Measurements from ENCODE around the gene KRT71. TPM values are rescaled to one million over a fixed set of nuclear protein-coding genes. Genes with fewer than 3 reads are reported as not detected.

The KRT71 gene
- polyA plus RNA-seq, 1 experiment = not detected

DNA sequence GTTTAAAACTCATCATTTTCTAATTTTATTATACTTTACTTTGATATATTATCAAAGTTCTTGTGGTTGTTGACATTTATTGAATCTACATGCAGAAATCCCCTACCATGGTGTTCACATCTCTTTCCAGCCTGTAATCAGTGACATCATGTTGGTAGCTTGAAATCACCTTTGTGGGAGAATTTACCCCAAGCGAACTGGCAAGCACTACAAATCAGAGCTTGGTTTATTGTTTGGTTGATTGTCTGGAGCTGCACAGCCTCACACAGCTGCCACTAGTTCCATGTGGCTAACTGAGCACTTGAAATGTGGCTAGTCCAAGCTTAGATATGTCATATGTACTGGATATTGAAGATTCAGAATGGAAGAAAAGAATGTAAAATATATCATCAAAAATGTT lies 17.4 kb downstream of the KRT71 start:
- no peaks in the 10 kb centered on the region for H3K36me3 ChIP-seq (ENCODE audit: control insufficient read depth, insufficient read depth, low read length)
- no peak for DNase-seq (ENCODE audit: low read depth)
- TF ChIP-seq, protein P1, sequence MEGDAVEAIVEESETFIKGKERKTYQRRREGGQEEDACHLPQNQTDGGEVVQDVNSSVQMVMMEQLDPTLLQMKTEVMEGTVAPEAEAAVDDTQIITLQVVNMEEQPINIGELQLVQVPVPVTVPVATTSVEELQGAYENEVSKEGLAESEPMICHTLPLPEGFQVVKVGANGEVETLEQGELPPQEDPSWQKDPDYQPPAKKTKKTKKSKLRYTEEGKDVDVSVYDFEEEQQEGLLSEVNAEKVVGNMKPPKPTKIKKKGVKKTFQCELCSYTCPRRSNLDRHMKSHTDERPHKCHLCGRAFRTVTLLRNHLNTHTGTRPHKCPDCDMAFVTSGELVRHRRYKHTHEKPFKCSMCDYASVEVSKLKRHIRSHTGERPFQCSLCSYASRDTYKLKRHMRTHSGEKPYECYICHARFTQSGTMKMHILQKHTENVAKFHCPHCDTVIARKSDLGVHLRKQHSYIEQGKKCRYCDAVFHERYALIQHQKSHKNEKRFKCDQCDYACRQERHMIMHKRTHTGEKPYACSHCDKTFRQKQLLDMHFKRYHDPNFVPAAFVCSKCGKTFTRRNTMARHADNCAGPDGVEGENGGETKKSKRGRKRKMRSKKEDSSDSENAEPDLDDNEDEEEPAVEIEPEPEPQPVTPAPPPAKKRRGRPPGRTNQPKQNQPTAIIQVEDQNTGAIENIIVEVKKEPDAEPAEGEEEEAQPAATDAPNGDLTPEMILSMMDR (IDR thresholded peaks at IDR 0.05; ENCODE audit: insufficient read depth, low read depth, low read length) = no peak
- peaks cover 1% of the 10 kb centered on the region for H3K27me3 ChIP-seq (ENCODE audit: control insufficient read depth, insufficient read depth, low read length)
- H3K4me3 ChIP-seq (ENCODE audit: low read depth, low read length) = no peak overlapping the region
- ChIA-PET POLR2A (no interaction called here), CTCF (interaction anchor here (1.3 to 1.4 kb wide), 2 partner anchors 19 to 163 kb away, joined by 5 read pairs; no protein-coding TSS in a partner anchor)

DNA sequence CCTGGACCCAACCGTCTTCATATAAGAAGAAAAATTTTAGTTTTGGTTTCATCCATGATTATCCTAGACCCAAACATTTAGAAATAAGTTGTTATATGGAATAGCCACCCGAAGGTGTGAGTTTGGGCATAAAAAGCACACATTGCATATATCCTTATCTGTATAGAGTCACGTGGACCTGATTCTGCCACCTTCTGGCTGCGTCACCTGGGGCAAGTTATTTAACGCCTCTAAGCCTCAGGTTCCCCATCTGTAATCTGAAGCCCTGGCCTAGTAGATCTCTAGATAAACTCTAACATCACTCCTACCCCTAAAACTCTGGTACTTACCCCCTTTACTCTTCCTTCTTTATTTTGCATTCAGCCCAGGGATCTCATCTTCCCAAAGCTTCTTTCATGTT lies 18.5 kb downstream of the KRT71 start:
- TF ChIP-seq, protein P1 (IDR thresholded peaks at IDR 0.05; ENCODE audit: insufficient read depth, low read depth, low read length) = 0 out of 2 replicates have a peak, but pooled peaks have one; percentile 9
- CTCF ChIA-PET = interaction anchor here (1.3 to 1.4 kb wide), 2 partner anchors 17 to 162 kb away, joined by 5 read pairs; no protein-coding TSS in a partner anchor

DNA sequence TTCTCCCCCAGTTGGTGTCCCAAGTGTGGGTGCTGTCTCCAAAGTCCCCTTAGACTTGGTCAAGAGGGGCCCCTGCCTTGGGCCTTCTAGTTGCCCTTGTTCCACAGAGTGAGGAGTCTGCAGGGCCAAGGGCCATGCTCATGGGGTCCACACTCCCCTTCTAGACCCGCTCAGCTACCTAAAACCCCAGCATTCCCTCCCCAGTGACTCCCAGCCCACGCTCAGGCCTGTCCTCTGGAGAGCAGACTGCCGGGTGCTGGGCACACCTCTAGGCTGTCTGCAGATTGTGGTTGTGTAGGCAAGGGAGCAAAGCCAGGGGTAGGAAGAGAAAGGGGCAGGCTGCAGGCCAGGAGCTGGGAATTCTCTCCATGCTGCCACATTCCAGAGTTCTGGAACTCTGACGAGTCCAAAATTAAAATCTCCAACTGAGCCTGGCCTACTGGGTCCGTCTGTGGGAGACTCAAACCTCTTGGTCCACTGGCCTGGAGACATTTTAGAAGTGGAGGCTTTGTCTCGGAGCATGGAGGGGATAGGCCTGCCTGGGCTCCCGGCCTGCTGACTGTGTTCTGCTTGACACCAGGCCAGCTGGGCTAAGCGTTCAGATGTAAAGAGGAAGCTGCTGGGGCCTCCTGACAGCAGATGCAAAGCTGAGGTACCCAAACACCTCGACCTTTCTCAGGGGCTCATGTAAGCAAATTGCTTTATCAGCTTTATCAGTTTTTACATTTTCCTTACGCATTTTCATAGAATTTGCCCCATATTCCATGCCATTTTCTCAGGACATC lies 19.1 kb downstream of the KRT71 start:
- no peaks in the 10 kb centered on the region for H3K36me3 ChIP-seq (ENCODE audit: control insufficient read depth, insufficient read depth, low read length)
- peaks cover 7% of the 10 kb centered on the region for H3K27me3 ChIP-seq (ENCODE audit: control insufficient read depth, insufficient read depth, low read length)
- ChIA-PET CTCF (interaction anchor here (1.3 kb wide), 1 partner anchor 161 kb away, joined by 5 read pairs; no protein-coding TSS in a partner anchor), POLR2A (no interaction called here)
- DNase-seq (ENCODE audit: low read depth) = no peak
- H3K4me3 ChIP-seq (ENCODE audit: low read depth, low read length) = no peak overlapping the region
- TF ChIP-seq, protein P1 (IDR thresholded peaks at IDR 0.05; ENCODE audit: insufficient read depth, low read depth, low read length) = no peak

More for the DNA sequence above, 18.5 kb downstream of the KRT71 start:
- Histone ChIP-seq H3K27me3 (ENCODE audit: control insufficient read depth, insufficient read depth, low read length) (peaks cover 6% of the 10 kb centered on the region), H3K36me3 (ENCODE audit: control insufficient read depth, insufficient read depth, low read length) (no peaks in the 10 kb centered on the region), H3K4me3 (ENCODE audit: low read depth, low read length) (no peak overlapping the region)
- DNase-seq (ENCODE audit: low read depth) = no peak
- POLR2A ChIA-PET = no interaction called here

DNA sequence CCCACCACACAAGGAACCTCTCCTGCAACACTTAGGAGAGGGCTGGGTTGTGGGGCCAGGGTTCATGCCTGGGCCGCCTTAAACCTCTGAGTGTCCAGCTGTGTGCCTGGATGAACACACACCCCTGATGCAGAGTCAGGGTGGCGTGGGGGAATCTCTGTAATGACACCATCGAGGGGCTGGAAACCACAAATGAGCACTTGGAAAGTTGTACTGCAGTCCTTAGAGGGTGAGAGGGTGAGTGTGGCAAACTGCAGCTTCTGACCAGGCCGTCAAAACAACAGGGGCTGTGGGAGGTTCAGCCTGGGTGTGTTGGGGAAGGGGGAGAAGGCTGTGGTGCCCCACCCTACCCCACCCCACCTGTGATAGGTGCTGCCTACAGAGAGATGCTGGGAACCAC lies 20.3 kb downstream of the KRT71 start:
- H3K27me3 ChIP-seq (ENCODE audit: control insufficient read depth, insufficient read depth, low read length) = peaks cover 7% of the 10 kb centered on the region
- POLR2A ChIA-PET = no interaction called here
- CTCF ChIA-PET = interaction anchor here (0.7 to 1.3 kb wide), 3 partner anchors 12 to 27 kb away, joined by 3 to 4 read pairs (median 3); no protein-coding TSS in a partner anchor
- no peak overlapping the region for H3K4me3 ChIP-seq (ENCODE audit: low read depth, low read length)
- TF ChIP-seq, protein P1 (IDR thresholded peaks at IDR 0.05; ENCODE audit: insufficient read depth, low read depth, low read length) = no peak
- no peak for DNase-seq (ENCODE audit: low read depth)
- H3K36me3 ChIP-seq (ENCODE audit: control insufficient read depth, insufficient read depth, low read length) = no peaks in the 10 kb centered on the region

DNA sequence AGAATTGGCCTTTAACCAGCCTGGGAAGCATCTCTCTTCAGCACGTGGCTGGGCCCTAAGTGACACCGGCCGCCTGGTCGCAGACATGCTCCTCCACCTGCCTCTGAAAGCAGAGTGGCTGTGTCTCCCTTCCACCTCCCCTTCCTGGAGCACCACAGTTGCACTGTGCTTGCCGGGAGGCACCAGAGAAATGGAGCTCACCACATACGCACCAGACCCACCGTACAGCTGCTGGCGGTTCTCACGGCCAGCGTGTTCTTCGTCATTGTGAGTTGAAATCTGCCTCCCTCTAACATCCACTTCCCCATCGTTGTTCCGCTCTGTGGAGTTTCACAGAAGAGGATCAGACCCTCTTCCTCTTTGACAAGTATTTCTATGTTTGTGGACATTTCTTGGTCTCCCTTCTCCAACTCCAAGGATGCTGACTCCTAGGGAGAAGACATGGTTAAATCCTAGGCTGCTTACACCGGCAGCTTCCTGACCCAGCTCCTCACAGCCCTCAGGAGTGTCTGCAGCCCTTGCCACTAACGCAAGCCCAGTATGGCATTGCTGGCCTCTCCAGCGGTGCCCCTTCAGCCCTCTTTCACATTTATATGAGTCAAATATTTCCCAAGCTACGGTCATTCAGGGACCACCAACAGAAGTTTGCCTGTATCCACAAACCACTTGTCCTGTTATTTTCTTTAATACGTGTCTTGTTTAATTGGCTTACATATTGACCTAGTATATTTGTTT lies 21.2 kb downstream of the KRT71 start:
- TF ChIP-seq, protein P1 (IDR thresholded peaks at IDR 0.05; ENCODE audit: insufficient read depth, low read depth, low read length) = no peak

More for the DNA sequence above, 21.2 kb downstream of the KRT71 start:
- POLR2A ChIA-PET = interaction anchor here (0.5 kb wide), 1 partner anchor 46 kb away, joined by 3 read pairs; no protein-coding TSS in a partner anchor
- no peaks in the 10 kb centered on the region for H3K36me3 ChIP-seq (ENCODE audit: control insufficient read depth, insufficient read depth, low read length)
- DNase-seq (ENCODE audit: low read depth) = no peak
- H3K4me3 ChIP-seq (ENCODE audit: low read depth, low read length) = no peak overlapping the region
- peaks cover 7% of the 10 kb centered on the region for H3K27me3 ChIP-seq (ENCODE audit: control insufficient read depth, insufficient read depth, low read length)
- CTCF ChIA-PET = interaction anchor here (0.6 to 1.3 kb wide), 2 partner anchors 11 to 90 kb away, joined by 3 to 4 read pairs; no protein-coding TSS in a partner anchor

All from BJ (cell line).